Activated CD4-positive, alpha-beta T cell treated with anti-CD3 and anti-CD28 coated beads for 36 hours (primary cell): ENCODE data around the gene GULP1. TPM values are rescaled to one million over a fixed set of nuclear protein-coding genes. Genes with fewer than 3 reads are reported as not detected.

Experiments used
- ATAC-seq: fragments of 200-7000 bp; cut with Tn5 transposase; one replicate; pipeline ENCODE4 v1.10.0; 2021; ENCODE audit warnings: mild to moderate bottlenecking, moderate library complexity
- CTCF ChIA-PET: fragments of 350-600 bp; sonication (Branson Sonifier 250); formaldehyde crosslinking; loops from one replicate; lab custom pipeline; 2021; ENCODE audit warnings: antibody characterized with exemption; lab: Charles Lee
- POLR2A ChIA-PET: fragments of 350-600 bp; sonication (Branson Sonifier 250); formaldehyde crosslinking; loops from one replicate; lab custom pipeline; 2021; ENCODE audit warnings: antibody characterized with exemption, inconsistent platforms; lab: Charles Lee
- DNase-seq: peaks from one replicate; pipeline ENCODE4 v3.0.0-alpha.2; 2020
- H3K27ac Mint-ChIP-seq: one replicate; pipeline ENCODE4 v1.8.0; 2021; ENCODE audit warnings: mixed read lengths
- H3K27me3 Mint-ChIP-seq: one replicate; pipeline ENCODE4 v1.8.0; 2021; ENCODE audit warnings: mixed read lengths
- H3K36me3 Mint-ChIP-seq: one replicate; pipeline ENCODE4 v1.8.0; 2021; ENCODE audit warnings: low read depth, mixed read lengths
- H3K4me1 Mint-ChIP-seq: one replicate; pipeline ENCODE4 v1.8.0; 2021; ENCODE audit warnings: mixed read lengths
- H3K4me3 Mint-ChIP-seq: one replicate; pipeline ENCODE4 v1.8.0; 2021; ENCODE audit warnings: mild to moderate bottlenecking, moderate library complexity, mixed read lengths
- H3K9me3 Mint-ChIP-seq: one replicate; pipeline ENCODE4 v1.8.0; 2021; ENCODE audit warnings: low read depth, mixed read lengths
- intact Hi-C, 2 experiments: fragments of 100-400 bp; cut with DNase I in 1 of 2; cut with micrococcal nuclease in 1 of 2; formaldehyde crosslinking; loops; one replicate each; pipeline versions ENCODE4 v1.14.2 to v1.15.1; 2022 to 2024; cut with DNase I, micrococcal nuclease
- total RNA-seq, 2 experiments: library from RNA; stranded (reverse); gene quantifications; one replicate each; pipeline ENCODE4 v1.2.3, GENCODE V29; 2021

Gene GULP1
- total RNA-seq, 2 experiments from 2014 or later: not detected

DNA sequence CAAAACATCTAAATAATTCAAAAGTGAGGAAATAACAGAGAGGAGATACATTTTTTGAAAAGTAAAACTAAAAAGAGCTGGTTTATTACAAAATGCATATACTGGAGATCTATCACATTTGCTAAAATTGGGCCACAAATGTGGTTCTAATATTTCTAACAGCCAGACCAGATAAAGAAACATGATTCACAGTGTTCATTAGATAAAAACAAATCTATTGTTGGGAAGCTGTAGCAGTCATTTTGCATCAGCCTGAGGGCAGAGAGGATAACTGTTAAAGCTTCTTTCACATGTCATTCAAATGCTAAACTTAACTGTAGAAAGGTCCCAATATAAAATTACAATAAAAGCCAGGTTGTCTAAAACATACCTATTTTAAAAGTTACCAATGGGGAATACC is 148.3 kb downstream of the GULP1 start:
- Mint-ChIP-seq H3K36me3 (no peaks in the 10 kb centered on the region), H3K4me1 (no peaks in the 10 kb centered on the region), H3K27ac (no peak overlapping the region), H3K4me3 (no peak overlapping the region), H3K27me3 (no peaks in the 10 kb centered on the region), H3K9me3 (peaks cover 3% of the 10 kb centered on the region)
- POLR2A ChIA-PET: no interaction called here
- DNase-seq (no peak), ATAC-seq (no peak)
- CTCF ChIA-PET: no interaction called here
- intact Hi-C loops: no loop called here

DNA sequence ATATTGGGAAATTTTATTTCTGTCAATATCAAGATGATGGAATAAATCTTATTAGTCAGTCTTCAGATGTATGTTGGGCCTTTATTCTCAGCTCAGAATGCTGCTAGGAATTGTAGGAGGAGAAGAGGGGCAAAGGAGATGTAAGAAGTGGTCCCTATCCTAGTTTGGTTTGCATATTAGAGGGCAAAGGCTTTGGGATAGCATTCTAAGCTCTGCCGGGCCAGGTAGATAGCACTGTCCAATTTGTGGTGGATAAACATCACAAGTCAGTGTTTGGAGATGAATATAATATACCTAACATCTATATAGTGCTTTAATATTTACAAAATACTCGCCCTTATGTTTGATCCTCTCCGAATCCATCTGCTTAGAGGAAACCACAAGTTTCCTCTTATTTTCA is 149.2 kb downstream of the GULP1 start:
- Mint-ChIP-seq H3K27ac (no peak overlapping the region), H3K4me1 (no peaks in the 10 kb centered on the region), H3K9me3 (peaks cover 3% of the 10 kb centered on the region), H3K27me3 (no peaks in the 10 kb centered on the region), H3K36me3 (no peaks in the 10 kb centered on the region), H3K4me3 (no peak overlapping the region)
- no peak for ATAC-seq
- no peak for DNase-seq
- ChIA-PET POLR2A (no interaction called here), CTCF (no interaction called here)
- intact Hi-C loops: no loop called here

DNA sequence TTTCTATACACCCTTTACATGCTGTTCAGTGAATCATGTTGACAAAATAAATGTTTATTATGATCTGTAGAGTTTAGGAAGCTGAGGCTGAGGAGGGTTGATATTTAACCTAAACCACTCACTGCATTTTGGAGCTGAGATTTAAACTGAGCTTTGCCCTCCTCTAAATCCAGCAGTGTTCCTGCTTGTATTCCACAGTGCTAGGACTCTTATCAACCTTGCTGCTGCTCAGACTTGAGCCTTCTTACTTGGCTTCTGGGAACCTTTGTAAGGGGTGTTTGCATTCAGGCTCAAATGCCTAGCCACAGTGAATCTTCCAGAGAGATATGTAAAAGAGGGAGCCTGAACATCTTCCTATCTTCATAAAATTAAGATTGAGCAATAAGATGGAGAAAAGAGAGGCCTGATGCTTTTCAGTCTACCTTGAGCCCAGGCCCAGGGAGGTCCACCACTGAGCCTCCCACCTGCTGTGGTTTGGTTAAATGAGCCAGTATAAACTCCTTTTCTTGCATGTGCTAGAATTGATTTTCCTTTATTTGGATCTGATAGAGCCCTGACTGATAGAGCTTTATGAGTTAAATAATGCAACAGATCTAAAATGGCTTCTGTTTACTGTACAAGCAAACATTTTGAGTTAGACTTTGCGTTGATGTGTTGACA is 149.7 kb downstream of the GULP1 start:
- no peaks in the 10 kb centered on the region for H3K4me1 Mint-ChIP-seq
- H3K4me3 Mint-ChIP-seq: no peak overlapping the region
- no peaks in the 10 kb centered on the region for H3K36me3 Mint-ChIP-seq
- ATAC-seq: no peak
- no peak overlapping the region for H3K27ac Mint-ChIP-seq
- H3K27me3 Mint-ChIP-seq: no peaks in the 10 kb centered on the region
- DNase-seq: no peak
- ChIA-PET POLR2A (no interaction called here), CTCF (no interaction called here)
- intact Hi-C loops: no loop called here
- H3K9me3 Mint-ChIP-seq: peaks cover 3% of the 10 kb centered on the region

DNA sequence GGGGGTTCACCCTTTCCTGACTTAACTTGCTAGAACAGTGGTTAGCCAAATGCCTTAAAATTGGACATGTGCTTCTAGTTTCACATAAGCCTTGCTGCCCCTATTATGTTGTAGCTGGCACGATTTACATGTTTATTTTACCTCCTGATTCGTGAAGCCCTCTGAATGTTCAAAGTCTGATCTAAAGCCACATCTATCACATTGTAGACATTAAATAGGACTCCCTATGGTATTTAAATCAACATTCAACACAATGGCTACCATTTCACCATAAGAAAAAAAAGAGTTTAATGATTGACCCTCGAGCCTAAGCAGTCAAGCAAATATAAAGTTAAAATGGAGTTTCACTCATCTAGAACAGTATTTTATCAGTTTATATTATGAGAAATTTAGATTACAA is 151.5 kb downstream of the GULP1 start:
- H3K9me3 Mint-ChIP-seq: no peaks in the 10 kb centered on the region
- no peaks in the 10 kb centered on the region for H3K27me3 Mint-ChIP-seq
- ChIA-PET CTCF (no interaction called here), POLR2A (no interaction called here)
- H3K27ac Mint-ChIP-seq: no peak overlapping the region
- no peak overlapping the region for H3K4me3 Mint-ChIP-seq
- DNase-seq (no peak), ATAC-seq (no peak)
- intact Hi-C loops: no loop called here
- no peaks in the 10 kb centered on the region for H3K4me1 Mint-ChIP-seq
- H3K36me3 Mint-ChIP-seq: no peaks in the 10 kb centered on the region

DNA sequence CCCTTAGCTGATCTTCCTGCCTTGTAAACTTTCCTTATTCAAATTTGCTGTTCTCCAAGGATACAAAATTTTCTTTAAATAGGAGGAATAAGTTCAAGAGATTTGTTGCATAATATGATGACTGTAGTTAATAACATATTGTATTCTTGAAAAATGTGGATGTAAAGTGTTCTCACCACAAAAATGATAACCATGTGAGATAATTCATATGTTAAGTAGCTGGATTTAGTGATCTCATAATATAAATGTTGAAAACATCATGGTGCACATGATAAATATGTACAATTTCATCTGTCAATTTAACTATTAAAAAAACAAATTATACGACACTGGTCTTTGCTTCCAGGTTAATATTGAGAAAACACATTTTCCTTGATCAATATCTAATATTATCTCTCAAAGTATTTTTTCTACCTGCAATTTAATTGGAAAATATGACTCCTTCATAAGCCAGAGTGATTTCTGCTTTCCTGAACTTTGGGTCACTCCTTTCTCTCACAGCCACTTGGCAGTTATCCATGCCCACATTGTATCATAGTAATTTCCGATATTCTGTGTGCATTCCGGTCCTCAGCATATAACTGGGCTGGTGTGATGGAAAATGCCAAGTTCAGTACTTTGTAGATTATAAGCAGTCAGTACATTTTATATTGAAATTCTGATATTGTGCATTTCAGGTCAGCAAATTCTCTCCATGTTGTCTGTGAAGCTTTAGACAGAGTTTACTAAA is 152.6 kb downstream of the GULP1 start:
- H3K9me3 Mint-ChIP-seq: no peaks in the 10 kb centered on the region
- CTCF ChIA-PET: no interaction called here
- H3K4me1 Mint-ChIP-seq: no peaks in the 10 kb centered on the region
- no peaks in the 10 kb centered on the region for H3K36me3 Mint-ChIP-seq
- POLR2A ChIA-PET: no interaction called here
- DNase-seq: no peak
- no peak overlapping the region for H3K27ac Mint-ChIP-seq
- H3K4me3 Mint-ChIP-seq: no peak overlapping the region
- H3K27me3 Mint-ChIP-seq: no peaks in the 10 kb centered on the region
- intact Hi-C loops: no loop called here
- ATAC-seq: no peak

DNA sequence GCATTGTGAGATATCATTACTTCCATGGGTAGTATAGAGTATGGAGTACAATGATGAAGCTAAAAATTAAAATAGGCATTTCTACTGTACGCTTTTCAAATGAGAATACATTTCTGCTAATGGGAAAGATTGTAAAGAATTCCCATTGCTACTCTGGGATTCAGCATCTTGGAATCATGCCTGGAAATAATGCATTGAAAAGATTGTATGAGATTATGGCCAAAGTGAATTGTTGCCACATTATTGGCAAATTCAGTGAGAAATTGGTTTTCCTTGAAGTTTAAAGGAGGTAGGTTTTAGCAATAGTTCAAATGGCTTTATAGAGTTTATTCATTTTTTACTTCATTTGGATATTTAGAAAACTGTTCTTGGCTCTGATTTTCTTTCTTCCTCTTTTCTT is 157.9 kb downstream of the GULP1 start:
- no peak for DNase-seq
- peaks cover 2% of the 10 kb centered on the region for H3K27me3 Mint-ChIP-seq
- CTCF ChIA-PET: no interaction called here
- H3K4me3 Mint-ChIP-seq: no peak overlapping the region
- intact Hi-C loops: no loop called here
- POLR2A ChIA-PET: no interaction called here
- H3K27ac Mint-ChIP-seq: no peak overlapping the region
- H3K4me1 Mint-ChIP-seq: no peaks in the 10 kb centered on the region
- no peaks in the 10 kb centered on the region for H3K9me3 Mint-ChIP-seq
- ATAC-seq: no peak
- no peaks in the 10 kb centered on the region for H3K36me3 Mint-ChIP-seq

DNA sequence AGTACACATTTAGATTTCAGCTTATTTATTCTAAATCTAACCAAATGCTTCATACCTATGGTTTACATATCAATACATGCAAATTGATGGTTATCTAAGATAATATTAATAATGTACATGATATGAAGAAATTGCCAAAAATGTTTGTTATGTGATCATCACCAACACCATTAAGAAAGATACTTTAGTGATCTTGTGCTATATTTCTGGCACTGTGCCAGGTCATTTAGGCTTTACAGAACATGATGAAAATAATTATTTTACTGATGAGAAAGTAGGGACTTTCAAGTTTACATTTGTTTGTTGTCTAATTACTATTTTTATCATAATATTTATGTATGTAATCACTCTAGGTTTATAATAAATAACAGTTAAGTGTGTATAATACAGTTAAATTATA is 158.3 kb downstream of the GULP1 start:
- CTCF ChIA-PET: no interaction called here
- Mint-ChIP-seq H3K4me1 (no peaks in the 10 kb centered on the region), H3K36me3 (no peaks in the 10 kb centered on the region), H3K27me3 (peaks cover 2% of the 10 kb centered on the region), H3K27ac (no peak overlapping the region), H3K4me3 (no peak overlapping the region), H3K9me3 (no peaks in the 10 kb centered on the region)
- no peak for ATAC-seq
- DNase-seq: no peak
- POLR2A ChIA-PET: no interaction called here
- intact Hi-C loops: no loop called here

DNA sequence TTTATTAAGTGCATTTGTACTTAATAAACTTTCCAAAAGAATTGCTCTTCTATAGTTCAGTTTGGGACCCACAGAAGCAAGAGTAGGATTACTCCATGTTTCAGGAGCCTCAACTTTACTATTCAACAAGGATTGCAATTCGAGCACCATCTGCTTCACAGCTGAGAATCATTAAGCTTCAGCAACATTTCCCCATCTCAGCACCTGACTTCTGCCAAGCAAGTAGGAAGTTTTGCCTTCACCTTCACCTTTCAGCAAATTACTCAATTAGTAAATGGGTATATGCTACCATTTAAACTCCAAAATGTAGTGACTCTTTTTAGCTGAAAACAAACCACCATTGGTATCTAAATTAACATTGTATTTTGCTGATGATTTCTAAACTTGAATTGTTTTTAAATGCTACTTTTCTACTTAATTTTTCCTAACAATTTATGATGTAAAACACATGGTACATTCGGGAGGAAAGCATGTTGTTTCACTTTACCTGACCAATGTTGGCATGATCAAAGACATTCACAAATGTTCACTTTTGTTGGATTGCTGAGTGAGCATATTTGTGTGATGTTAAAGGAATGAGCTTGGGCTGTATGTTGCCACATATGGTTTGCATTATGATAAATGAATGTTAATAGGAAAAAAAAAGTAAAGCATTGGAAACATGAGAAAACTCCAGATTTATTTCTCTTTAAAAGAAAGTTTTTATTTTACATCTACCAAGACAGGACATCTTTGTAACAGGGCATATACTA is 159.2 kb downstream of the GULP1 start:
- no peak for ATAC-seq
- no peak for DNase-seq
- intact Hi-C loops: no loop called here
- POLR2A ChIA-PET: no interaction called here
- no peaks in the 10 kb centered on the region for H3K36me3 Mint-ChIP-seq
- no peaks in the 10 kb centered on the region for H3K9me3 Mint-ChIP-seq
- H3K27ac Mint-ChIP-seq: no peak overlapping the region
- H3K4me3 Mint-ChIP-seq: no peak overlapping the region
- H3K4me1 Mint-ChIP-seq: no peaks in the 10 kb centered on the region
- peaks cover 2% of the 10 kb centered on the region for H3K27me3 Mint-ChIP-seq
- CTCF ChIA-PET: no interaction called here

DNA sequence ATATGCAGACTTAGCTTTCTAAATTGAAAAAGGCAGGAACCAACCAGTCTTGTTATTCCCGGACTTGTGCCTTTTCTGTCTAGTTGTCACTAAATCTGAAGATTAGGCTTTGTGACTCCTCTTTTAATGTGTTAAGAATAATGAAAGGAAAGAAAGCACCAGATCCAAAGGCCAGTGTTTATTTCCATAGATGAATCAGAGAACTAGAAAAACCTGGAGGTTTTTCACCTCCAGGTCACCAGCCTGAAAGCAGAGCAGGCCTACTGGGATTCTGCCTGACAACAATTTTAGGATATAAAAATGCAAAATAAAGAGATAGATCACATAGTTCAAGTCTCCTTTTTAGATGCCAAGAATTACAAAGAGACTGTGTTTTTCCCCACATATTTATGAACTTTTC is 160.4 kb downstream of the GULP1 start:
- intact Hi-C loops: no loop called here
- Mint-ChIP-seq H3K9me3 (no peaks in the 10 kb centered on the region), H3K4me1 (no peaks in the 10 kb centered on the region), H3K27me3 (peaks cover 2% of the 10 kb centered on the region), H3K27ac (no peak overlapping the region), H3K36me3 (no peaks in the 10 kb centered on the region), H3K4me3 (no peak overlapping the region)
- DNase-seq (no peak), ATAC-seq (no peak)
- CTCF ChIA-PET: no interaction called here
- POLR2A ChIA-PET: no interaction called here

DNA sequence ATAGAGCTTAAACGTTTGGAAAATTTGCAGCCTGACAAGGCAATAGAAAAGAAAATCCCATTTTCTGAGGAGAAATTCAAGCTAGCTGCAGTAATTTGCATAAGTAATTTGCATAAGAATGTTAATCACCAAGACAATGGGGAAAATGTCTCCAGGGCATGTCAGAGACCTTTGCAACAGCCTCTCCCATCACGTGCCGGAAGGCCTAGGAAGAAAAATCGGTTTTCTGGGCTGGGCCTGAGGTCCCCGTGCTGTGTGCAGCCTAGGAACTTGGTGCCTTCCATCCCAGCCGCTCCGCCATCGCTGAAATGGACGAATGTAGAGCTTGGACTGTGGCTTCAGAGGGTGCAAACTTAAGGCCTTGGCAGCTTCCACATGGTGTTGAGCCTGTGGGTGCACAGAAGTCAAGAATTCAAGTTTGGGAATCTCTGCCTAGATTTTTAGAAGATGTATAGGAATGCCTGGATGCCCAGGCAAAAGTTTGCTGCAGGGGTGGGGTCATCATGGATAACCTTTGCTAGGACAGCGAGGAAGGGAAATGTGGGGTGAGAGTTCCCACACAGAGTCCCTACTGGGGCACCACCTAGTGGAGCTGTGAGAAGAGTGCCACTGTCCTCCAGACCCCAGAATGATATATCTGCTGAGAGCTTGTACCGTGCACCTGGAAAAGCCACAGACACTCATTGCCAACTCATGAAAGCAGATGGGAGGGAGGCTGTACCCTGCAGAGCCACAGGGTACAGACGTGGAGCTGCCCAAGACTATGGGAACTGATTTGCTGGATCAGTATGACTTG is 164.6 kb downstream of the GULP1 start:
- H3K4me3 Mint-ChIP-seq: no peak overlapping the region
- DNase-seq (no peak), ATAC-seq (no peak)
- H3K4me1 Mint-ChIP-seq: no peaks in the 10 kb centered on the region
- H3K27me3 Mint-ChIP-seq: peaks cover 2% of the 10 kb centered on the region
- intact Hi-C loops: no loop called here
- H3K9me3 Mint-ChIP-seq: no peaks in the 10 kb centered on the region
- ChIA-PET CTCF (no interaction called here), POLR2A (no interaction called here)
- H3K27ac Mint-ChIP-seq: no peak overlapping the region
- no peaks in the 10 kb centered on the region for H3K36me3 Mint-ChIP-seq

DNA sequence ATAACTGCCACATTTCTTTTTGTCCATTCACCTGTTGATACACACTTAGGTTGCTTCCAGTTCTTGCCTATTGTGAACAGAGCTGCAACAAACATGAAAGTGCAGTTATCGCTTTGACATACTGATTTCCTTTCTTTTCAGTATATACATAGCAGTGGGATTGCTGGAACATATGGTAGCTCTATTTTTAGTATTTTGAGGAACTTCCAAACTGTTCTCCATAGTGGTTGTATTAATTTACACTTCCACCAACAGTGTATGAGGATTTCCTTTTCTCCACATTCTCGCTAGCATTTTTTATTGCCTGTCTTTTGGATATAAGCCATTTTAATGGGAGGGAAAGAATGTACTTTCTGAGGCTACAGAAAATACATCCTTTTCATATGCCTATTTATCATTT is 167.4 kb downstream of the GULP1 start:
- Mint-ChIP-seq H3K4me1 (no peaks in the 10 kb centered on the region), H3K9me3 (no peaks in the 10 kb centered on the region), H3K36me3 (no peaks in the 10 kb centered on the region), H3K4me3 (no peak overlapping the region), H3K27ac (no peak overlapping the region), H3K27me3 (peaks cover 2% of the 10 kb centered on the region)
- DNase-seq: no peak
- no peak for ATAC-seq
- ChIA-PET POLR2A (no interaction called here), CTCF (no interaction called here)
- intact Hi-C loops: no loop called here
